ENCODE results near the gene BTAF1.
"Not testable (repeated sequence)": the region's sequence is repeated elsewhere in the genome, so short reads cannot be mapped to it uniquely, and the experiment has no call there.

The BTAF1 gene

DNA sequence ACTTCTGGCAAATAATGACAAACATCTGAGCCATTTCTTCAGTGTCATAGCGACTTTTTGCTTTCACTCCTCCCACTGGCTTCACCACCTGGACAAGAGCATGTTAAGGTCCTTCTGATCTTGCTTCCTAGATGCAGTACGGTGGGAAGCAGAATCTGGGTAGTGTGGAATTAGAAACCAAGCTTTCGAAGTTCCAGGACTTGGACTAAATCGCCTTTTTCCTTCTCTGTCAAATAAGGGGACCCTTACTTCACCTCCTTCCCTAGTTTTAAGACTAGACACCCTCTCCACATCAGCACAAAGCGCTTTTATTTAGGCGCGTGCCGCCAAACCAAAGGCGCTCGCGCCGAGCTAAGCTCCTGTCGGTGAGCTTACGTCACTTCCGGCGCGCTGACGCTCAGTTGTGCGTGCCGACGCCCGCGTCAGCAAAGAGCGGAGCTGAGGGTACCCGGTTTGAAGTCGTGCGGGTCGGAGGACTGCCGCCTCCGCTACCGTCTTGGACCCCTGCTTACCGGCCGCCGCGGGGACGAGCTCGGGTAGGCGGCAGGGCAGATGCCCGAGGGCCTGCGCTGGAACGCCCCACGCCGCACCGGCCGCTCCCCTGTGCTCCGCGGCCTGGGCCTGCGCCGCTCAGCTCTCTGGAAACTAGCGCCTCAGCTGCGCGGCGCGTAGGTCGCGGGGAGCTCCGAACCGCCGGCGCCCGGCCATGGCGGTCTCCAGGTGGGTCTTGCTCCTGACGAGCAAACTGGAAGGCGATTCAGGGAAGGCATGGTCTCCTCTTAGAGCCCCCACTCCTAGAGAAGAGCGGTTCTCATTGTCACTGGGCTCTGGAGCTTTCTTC is at the start of gene BTAF1:
BTAF1 (plus strand) TSS at position 400 of the 841 bp plus-strand sequence; CDS start at position 707, 307 bp downstream.
- peak; percentile 86 for DNase-seq

DNA sequence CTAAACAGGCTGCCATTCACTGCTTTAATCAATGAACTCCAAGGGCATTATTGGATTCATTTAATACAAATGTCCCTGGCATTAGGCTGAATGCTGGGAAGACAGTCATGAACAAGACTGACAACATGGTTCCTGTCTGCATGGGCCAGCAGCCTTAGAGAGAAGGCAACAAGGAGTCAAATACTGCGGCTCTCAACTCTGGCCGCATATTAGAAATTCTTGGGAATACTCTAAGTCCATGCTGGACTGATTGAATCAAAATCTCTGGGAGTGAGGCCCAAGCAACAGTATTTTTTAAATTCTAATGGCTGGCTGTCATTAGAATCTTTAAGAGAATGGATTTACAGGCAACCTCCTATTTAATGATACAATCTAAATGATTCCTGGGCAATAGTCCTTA is 48.4 kb upstream of the BTAF1 start:
- no peak for DNase-seq

DNA sequence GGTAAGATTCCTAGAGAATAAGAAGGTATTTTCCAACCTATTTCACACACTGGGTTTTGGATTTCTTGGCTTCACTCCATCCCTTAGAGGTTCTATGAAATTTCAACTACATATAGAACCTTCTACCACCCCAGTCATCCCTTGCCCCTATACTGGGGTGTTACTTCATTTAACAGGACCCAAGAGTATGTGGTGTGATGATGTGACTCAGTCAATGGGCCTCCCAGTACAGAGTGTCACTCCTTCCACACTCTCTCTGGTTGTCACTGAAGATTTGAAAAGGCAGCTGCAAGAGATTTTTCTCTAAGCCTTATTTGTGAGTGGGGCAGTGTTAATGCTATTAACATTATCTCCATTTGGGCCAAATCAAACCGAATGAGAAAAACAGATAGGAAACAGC is 47.8 kb upstream of the BTAF1 start:
- no peak for DNase-seq

DNA sequence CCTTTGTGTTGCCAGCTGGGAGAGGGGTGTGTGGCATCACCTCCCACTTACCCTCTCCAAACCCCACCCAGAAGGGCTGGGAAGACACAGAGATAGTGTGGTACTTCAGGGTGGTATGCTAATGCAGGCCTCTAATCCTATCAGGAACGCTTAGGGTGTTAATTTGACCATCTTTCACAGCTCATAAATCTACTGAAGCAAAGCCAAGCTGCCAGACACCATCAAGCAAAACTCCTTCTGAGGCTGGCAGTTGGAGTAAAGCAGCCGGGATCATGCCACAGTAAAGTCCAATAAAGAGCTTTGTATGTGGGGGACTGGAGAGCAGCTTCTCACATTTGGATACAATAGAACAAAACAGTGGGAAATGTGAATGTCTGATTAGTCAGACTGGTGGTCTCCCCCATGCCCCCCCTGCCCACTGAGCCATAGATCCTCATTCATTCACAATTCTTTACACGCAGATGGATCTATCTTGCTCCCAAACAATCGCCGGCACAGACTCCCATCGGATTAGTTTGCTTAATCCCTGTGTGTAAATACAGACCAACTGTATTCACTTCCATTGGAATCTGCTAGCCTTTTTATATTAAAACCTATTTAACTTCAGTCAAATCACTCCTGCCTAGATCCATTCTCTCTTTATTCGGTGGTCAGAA is 43.9 kb upstream of the BTAF1 start:
- no peak for DNase-seq

DNA sequence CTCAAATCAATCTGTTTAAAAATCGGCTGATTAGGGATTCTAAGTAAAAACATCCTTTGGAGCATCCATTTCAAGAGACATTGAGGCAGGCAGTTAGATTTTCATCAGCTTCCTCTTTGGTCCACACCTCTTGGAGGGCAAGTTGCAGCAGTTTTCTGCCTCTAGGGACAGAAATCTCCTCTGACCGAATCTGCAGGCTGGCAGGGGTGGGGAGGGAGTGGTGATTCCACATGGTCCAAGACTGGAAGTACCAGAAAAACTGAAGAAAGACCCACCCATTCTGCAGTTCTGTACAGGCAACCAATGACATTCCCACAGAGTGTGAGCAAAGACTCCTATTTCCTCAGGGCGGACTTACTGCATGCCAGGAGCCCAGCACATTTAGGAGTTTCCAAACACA is 43.3 kb upstream of the BTAF1 start:
- DNase-seq = no peak

DNA sequence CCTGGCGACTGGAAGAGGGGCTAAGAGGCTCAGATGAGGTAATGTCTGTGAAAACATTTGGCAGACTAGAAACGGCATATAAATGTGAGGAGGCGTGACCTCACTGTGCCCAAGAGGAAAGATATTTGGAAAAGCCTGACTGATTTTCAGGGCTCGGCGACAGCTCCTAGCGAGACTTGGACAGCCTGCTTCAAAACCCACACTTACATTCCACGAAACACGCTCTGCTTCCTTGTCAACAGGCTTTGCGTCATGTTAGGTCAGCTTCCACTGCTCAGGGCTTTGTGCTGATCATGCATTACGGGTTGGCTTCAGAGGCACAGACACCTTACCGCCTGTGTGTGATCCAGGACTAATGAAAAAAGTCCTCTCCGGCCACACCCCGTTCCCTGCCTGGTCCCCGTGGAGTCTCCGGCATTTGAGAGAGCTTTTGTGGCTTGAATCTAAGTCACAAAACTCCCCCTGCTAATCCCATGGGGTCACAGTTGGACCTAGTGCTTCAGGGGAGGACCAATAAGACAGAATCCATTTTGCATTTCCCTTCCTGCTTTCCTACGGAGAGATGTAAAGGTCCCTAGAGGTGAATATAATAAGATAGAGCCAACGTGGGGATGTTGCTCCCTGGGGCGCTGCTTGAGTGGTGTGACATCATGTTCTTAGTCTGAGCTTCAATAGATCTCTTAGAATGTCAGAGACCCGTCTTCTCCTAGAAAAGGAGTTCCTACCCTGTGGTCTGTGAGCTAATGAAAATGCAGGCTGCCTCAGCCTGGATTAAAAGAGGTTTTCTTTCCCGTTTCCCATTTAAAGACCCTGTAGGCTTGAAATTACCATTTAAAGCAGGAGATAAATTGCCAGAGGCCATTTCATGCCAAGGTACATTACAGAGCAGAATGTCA is 39.8 kb upstream of the BTAF1 start:
- no peak for DNase-seq

DNA sequence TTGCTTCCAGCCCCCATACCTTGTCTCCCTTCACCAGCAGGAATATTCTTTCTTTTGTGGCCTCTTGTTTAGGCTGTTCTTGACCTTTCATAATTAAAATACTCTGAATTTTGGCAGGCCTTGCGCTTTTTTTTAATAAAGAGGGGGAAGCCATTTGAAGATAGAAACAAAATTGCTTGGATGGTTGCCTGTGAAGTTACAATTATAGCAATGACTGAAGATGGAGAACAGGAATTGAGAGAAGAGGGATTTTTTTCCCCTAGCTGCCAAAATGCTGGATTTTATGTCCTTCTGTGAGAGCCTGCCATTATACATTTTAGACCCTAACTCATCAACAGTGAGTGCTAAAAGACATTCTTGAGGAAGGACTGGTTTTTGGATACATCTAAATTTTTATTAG is 39.0 kb upstream of the BTAF1 start:
- no peak for DNase-seq

DNA sequence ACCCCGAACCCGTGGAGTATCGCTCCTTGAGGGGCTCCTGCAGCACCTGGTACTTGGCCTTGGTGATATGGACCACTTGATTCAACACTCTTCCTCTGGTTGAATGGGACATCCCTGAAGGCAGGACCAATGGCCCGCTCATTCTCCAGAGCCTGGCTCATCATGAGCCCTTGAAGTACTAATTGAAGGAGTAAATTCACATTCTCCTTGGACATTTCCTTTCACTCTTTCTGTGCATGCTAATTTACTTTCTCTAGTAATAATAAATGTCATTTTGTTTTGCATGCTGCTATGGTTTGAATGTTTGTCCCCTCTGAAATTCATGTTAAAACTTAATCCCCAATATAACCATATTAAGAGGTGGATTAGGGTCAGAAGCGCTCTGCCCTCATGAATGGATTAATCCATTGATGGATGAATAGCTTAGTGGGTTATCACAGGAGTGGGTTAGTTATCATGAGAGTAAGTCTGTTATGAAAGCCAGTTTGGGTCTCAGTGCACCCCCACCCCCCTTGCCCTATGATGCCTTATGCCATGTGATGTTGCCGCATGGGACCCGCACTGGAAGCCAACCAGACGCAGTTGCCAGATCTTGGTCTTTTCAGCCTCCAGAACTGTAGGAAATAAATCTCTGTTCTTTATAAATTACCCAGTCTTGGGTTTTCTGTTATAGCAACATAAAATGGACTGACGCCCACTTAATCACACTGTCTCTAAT is 38.0 kb upstream of the BTAF1 start:
- no peak for DNase-seq

DNA sequence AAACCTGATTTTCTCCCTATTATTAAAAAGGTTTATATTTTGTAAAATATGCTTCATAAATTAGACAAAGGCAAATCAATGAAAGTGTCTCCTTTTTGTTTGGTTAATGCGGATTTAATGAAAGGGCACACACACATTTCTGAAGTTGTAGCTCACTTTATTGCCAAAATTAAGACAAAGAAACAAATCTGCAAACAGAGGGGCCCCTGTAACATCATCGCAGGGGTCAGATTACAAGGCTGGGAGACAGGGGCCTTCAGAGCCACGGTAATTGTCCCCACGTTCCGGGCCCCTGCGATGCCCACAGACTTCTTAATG is 36.7 kb upstream of the BTAF1 start:
- DNase-seq = no peak

DNA sequence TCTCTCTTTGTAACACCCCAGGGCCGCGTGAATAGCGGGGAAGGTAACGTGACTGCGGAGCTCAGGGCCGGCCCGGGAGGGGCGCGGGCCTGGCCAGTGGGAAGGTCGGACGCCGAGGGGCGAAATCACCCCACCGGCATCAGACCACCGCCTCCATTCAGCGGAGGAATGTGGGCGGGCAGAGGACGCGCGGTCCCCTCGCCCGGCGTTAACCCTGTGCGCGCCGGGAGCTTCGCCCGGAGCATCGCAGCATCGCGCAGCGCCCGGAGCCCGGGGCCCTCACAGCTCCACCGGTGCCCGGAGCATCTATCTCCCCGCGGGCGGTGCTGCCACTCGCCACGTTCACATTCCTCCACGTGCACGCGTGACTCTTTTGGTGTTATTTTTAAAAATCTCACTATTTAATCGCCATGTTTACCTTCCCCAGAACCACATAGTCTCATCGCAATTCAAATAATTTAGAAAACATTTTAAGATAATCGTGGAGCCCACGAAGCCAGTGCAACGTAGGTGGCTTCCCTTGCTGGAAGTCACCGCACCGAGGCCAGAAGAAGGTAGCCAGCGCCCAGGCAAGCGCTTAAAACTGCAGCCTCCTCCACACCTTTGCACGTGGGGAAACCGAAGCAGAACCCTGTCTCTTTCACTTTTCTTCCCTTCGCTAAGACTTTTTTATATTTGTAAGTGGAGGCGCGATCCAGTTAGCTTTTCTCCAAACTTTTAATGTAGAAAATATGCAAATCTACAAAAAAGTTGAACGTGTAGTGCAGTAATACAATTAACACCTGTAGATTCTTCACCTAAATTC is 36.1 kb upstream of the BTAF1 start:
- no peak for DNase-seq

DNA sequence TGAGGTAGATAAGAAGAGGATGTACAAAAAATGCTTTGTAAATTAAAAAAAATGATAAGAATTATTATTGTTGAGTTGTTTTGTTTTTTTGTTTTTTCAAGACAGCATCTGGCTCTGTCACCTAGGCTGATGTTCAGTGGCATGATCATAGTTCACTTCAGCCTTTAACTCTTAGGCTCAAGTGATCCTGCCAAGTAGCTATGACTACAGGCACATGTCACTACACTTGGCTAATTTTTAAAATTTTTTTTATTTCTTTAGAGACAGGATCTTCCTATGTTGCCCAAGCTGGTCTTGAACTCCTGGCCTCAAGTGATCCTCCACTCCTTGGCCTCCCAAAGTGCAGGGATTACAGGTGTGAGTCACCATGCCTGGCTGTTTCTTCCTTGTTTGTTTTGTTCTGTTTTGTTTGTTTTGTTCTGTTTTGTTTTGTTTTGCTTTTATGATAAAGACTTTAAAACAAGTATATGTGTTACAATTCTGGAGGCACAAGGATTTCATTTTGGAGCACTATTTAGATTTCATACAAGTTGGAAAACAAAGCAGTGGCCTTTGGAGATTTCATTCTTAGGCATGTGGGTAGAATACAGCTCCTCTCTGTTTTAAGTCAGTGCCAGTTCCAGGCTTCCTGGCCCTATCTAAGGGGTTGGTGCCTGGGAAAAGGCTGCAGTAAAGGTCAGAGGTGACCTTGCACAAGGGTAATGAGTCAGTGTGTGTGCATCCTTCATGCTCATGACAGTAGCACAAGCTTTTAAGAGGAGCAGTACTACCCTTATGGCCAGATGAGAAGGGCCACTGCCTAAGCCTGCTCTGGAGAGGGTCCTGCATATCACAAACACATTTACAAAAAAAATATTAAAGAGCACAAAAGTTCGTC is 32.2 kb upstream of the BTAF1 start:
- DNase-seq = no peak

DNA sequence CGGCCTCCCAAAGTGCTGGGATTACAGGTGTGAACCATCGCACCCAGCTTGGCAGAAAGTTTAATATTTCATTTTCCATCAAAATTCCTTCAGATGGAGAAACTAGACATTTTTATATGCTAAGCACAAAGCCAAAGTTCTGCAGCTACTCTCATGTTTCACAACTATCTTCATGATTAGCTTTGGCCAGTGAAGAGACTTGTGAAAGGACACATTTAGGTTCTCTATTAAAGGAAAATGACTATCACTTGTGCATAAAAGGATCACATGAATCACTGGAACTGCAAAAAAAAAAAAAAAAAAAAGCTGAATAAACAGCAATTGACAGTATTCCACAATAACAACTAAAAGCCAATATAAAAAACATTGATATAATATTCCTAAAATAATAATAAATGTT is 30.5 kb upstream of the BTAF1 start:
- no peak for DNase-seq

DNA sequence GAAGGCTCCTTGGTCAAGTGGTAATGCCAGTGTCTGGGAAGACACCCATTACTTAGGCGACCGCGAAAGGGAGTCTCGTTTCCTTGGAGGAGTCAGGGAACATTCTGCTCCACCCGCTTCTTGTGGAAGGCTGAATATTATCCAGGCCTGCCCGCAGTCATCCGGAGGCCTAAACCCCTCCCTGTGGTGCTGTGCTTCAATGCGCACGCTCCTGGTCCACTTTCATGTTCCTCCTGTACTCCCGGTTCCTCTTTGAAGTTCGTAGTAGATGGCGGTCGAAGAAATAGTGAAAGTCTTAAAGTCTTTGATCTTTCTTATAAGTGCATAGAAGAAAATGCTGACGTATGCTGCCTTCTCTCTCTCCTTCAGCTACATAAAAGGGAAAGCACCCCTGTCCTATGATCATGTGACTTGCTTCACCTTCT is 29.3 kb upstream of the BTAF1 start:
- DNase-seq = not testable (repeated sequence)

DNA sequence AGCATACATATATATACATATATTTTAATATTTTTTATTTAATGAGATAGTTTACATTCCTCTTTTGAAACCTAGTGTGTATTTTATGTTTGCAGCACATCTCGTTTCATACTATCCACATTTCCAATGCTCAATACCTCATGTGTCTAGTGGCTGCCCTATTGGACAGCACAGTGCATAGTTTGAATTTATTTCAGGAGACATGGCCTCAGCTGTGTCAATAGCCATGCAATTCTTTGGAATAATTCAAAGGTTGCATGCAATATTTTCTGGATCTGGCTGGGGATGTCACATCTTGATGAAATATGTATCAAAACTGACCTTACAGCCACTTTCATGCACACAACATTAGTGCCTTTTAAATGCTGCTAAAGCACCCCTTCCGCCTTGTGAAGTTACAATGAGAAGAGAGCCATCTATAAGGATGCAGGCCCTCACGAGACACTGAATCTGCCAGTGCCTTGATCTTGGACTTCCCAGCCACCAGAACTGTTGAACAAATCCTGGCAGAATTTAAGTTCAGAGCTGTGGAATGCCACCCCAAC is 27.3 kb upstream of the BTAF1 start:
- DNase-seq = no peak

DNA sequence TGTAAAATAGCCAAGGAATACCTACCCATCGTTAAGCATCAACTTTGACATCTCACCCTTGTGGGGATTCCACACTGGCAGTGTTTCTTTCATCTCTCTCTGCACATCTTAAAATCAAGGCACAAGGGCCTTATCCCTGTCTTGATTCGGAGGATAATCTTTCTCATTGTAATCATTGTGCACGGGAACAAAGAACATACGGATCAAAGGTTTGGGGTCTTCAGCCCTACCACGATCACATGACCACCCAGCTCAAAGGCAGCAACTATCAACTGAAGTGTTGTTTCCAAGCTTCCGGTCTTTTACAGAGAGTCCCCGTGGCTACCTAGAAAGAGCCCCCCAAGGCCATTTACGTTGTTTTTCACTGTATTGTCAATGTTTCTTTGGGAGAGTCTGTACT is 26.1 kb upstream of the BTAF1 start:
- DNase-seq = no peak

DNA sequence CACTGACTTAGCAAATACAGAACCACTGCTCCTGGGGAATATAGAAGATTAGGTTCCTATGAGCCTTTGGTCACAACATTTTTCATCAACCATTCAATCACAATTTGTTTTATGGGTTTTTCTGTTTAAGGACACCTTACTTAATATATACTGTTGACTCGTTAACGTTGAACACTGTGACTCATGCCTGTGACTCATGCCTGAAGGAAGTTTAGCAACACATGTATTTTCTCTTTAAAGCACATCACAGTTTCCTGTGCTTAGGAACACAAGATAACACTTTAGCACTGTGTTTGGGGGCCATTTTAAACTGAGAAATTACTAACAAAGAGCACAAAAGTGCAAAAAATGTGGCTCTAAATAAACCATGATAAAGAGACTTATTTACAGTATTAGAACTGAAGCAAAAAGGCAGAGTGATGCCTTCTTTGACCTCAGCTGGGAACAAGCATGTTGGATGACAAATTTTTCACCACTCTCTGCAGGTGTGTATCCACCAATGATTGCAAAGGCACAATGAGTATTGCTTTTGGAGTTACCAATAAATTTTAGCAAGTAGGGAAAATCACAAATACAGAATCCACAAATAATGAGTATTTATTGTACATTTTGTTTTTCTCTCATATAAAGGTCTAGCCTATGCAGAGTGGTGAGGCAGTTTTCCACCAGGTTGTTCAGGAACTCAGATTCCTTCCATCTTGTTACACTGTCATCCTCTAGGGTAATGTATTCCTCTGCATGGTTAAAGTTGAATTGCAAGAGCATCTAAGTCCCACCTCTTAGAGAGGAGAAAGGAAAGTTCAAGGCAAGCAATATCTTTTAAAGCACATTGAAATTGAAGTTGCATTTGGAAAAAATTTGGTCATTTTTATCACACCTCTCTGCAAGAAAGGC is 21.5 kb upstream of the BTAF1 start:
- peak; percentile 35 for DNase-seq

DNA sequence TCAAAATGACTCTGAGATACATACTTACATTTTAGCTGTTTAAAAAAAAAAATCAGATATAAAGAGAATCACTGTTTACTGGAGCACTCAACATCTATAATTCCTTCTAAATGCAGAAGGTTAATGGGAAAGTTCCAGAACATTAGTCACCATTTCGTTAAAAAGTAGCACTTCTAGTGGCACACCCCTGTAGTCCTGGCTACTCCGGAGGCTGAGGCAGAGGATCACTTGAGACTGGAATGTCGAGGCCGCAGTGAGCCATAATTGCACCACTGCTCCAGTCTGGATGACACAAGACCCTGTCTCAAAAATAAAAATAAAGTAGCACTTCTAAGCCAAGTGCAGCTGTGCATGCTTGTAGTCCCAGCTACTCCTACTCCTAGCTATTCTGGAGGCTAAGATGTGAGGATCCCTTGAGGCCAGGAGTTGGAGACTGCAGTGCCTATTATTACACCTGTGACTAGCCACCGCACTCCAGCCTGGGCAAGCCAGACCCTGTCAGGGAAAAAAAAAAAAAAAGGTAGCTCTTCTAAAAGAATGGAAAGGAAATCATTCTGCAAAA is 16.5 kb upstream of the BTAF1 start:
- no peak for DNase-seq

DNA sequence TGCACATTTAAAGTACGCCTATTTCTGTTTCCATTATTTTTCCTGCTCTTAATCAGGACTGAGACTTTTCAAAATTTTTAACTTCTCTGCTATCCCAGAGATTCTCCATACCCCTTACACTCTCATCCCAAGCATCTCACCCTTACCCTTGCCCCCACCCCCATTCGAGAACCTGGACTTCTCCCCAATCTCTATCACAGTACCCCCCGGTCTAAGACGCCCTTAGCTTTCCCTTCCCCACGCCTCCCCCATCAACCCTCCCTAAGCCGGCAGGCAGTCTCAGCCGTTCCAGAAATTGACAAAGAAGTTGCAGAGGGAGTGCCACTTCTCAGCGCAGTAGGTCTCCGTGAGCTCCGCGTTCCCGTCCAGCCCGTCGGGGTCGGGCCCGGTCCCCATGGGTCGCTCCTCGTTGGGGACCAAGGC is 15.6 kb upstream of the BTAF1 start:
- DNase-seq = no peak
